ENCODE results near the gene CAPN12.

DNA sequence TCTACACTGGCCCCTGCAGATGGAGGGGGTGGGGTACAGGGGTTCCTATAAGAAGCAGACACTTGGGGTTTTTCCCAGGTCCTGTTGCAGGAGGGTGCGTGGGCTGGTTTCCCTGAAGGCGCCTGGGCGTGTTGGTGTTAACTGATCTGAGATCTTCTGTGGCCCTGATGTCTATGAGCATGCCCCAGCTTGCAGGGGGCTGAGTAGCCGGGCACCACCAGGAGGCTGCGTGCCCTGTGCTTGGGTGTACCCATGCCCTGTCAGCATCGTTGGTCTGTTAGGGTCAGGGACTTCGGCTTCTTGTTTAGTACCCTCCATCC lies 45.3 kb downstream of the CAPN12 start:
- TF ChIP-seq RAD21 (IDR thresholded peaks at IDR 0.05; ENCODE audit: low read depth) (no peak), CREB1 (IDR thresholded peaks at IDR 0.05; ENCODE audit: low read depth) (no peak), MAX (IDR thresholded peaks at IDR 0.05) (no peak), TEAD4 (IDR thresholded peaks at IDR 0.05) (no peak), TAF1 (IDR thresholded peaks at IDR 0.05; ENCODE audit: low read depth) (no peak), ZBTB7A (IDR thresholded peaks at IDR 0.05; ENCODE audit: low read depth) (no peak), EP300 (IDR thresholded peaks at IDR 0.05; ENCODE audit: borderline replicate concordance) (no peak), CEBPB (IDR thresholded peaks at IDR 0.05) (no peak), EGR1 (IDR thresholded peaks at IDR 0.05) (no peak), YY1 (IDR thresholded peaks at IDR 0.05; ENCODE audit: low read depth) (no peak), TCF12 (IDR thresholded peaks at IDR 0.05; ENCODE audit: low read depth) (no peak)
- TF ChIP-seq, protein P1, sequence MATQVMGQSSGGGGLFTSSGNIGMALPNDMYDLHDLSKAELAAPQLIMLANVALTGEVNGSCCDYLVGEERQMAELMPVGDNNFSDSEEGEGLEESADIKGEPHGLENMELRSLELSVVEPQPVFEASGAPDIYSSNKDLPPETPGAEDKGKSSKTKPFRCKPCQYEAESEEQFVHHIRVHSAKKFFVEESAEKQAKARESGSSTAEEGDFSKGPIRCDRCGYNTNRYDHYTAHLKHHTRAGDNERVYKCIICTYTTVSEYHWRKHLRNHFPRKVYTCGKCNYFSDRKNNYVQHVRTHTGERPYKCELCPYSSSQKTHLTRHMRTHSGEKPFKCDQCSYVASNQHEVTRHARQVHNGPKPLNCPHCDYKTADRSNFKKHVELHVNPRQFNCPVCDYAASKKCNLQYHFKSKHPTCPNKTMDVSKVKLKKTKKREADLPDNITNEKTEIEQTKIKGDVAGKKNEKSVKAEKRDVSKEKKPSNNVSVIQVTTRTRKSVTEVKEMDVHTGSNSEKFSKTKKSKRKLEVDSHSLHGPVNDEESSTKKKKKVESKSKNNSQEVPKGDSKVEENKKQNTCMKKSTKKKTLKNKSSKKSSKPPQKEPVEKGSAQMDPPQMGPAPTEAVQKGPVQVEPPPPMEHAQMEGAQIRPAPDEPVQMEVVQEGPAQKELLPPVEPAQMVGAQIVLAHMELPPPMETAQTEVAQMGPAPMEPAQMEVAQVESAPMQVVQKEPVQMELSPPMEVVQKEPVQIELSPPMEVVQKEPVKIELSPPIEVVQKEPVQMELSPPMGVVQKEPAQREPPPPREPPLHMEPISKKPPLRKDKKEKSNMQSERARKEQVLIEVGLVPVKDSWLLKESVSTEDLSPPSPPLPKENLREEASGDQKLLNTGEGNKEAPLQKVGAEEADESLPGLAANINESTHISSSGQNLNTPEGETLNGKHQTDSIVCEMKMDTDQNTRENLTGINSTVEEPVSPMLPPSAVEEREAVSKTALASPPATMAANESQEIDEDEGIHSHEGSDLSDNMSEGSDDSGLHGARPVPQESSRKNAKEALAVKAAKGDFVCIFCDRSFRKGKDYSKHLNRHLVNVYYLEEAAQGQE (IDR thresholded peaks at IDR 0.05; ENCODE audit: low read depth) = no peak

Measured in Ishikawa (cell line).